Thyroid gland (tissue), 4 donors: ENCODE data around the gene GFOD1.
"Not testable (repeated sequence)": the region's sequence is repeated elsewhere in the genome, so short reads cannot be mapped to it uniquely, and the experiment has no call there.

Experiments
- CTCF ChIP-seq, 6 experiments: fragments of 200-600 bp in 3 of 6; fragments of 450-650 bp in 3 of 6; sonication (generic) in 3 of 6; IDR thresholded peaks; one replicate each; pipeline ENCODE4 v1.5.1; 2016 to 2019; ENCODE audit warnings: antibody characterized with exemption in 6 of 6, mild to moderate bottlenecking in 2 of 6, inconsistent platforms in 1 of 6, moderate library complexity in 1 of 6
- POLR2A ChIP-seq, 2 donors: fragments of 450-650 bp; IDR thresholded peaks; one replicate each; pipeline ENCODE4 v1.6.1; 2017; ENCODE audit warnings: antibody characterized with exemption in 2 of 2, mild to moderate bottlenecking in 2 of 2, moderate library complexity in 1 of 2

GRCh38 chr6:13326031-13326586, 161.3 kb downstream of the GFOD1 start:
- not testable (repeated sequence) for TF ChIP-seq CTCF, POLR2A (IDR thresholded peaks at IDR 0.05)
